UCSD-AML1 (cell line): ENCODE data around the gene DMD.

Experiments used
- DNase-seq: peaks from one replicate; lab custom pipeline; 2025; ENCODE audit not compliant: unreplicated experiment; lab: John Stamatoyannopoulos, UW

Gene DMD

DNA sequence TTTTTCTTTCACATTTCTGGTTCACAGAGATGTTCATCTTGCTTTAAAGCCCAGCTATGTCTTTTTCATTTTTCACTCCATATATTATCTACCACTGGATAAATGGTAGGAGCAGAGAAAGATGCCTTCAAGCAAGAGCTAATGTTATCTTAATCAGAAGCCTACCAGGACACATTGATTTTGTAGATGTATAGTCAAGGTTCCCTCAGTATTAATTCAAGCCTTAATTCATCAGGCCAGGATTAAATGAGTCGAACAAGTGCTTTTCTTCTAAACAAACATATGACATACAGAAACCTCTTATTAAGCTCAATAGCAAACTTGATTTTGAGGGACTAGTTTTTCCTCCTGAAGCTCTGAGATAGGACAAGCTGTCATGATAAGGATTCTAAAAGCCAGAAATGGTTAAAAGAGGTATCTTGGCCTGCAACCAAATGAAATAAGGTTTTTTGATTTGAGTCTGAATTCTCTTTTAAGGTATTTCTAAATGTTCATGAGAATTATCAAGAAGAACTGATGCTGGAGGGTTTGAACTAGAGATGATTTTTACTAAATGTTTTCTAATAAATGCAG is 2057.8 kb downstream of the DMD start:
- DNase-seq: no peak

DNA sequence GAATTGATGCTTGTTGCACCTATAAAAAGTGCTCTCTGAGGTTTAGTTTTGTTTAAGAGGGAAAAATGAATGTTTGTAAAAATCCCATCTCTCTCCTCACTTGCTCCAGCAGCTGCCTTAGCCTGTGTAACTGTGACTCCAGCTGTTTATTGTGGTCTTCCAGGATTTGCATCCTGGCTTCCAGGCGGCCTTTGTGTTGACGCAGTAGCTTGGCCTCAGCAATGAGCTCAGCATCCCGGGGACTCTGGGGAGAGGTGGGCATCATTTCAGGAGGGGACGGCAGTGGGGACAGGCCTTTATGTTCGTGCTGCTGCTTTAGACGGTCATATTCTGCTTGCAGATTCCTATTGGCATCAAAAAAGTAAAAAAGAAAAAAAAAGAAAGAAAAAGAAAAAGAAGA is 2064.2 kb downstream of the DMD start:
- DNase-seq: no peak

DNA sequence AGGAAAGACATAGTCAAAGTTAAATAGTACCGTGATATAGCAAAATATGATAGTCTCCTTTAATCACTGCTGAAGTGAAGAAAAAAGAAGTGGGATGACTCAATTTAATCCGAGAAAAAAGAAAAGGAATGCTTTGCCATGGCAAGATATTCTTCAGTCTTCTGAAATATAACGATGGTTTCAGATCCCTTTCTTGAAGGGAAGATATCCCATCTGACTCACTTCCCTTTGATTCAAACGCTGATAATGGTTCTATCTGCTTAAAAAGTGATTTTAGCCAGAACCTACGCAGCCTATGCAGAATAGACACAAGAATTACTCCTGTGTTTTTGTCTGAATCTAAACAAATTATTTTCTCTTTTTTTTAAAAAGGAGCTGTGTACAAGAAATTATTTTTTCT is 2071.4 kb downstream of the DMD start:
- no peak for DNase-seq

DNA sequence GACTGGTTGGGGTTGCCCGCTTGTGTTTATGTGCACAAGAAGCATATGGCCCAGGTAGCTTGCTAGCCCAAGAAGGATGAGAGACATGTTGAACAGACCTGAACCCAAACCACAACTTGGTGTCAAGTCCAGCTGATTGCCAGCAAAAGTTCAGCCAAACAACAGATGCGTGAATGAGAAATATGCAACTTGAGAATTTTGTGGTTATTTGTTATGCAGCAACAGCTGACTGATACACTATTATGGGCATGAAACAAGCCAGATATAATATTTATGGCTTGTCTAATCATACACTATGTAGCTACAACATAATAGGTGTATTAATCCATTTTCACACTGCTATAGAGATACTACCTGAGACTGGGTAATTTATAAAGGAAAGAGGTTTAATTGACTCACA is 2073.2 kb downstream of the DMD start:
- DNase-seq: no peak

DNA sequence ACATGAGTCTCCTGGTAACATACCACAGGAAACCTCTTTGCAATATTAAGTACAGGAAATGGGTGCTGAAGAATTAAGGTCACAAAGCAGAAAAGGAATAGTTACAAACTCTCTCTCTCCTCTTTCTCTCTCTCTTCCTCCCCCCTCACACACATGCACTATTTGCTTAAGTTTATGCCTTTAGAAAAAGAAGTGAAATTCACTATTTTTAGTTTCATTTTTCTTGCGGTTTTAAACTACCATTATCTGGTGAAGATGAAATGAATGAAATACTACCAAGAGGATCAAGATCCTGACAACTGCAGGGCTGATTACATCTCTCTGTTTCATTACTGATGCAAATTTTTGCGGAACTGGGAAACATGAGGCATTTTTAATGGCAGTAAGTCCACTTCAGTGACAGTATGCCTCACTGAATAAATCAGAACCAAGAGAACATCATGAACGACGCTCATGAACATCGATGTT is 2075.2 kb downstream of the DMD start:
- no peak for DNase-seq

DNA sequence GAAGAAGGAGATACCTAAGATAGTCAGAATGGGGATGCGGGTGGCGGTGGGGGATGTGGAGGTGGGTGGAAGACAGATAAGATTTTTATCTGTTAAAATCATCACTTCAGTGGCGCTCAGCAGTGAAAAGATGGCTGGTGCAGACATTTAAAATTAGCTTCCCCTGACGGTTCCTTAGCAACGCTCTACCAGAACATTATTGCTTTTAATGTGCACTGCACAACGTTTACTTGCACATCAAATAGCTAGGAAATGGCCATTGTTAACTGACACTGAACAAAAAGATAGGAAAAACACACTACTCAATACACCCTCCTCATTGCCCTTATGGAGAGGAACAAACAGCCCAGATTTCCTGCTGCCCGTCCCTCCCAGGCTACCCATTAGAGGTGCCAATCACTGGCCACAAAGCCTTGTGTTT is 2078.5 kb downstream of the DMD start:
- no peak for DNase-seq

DNA sequence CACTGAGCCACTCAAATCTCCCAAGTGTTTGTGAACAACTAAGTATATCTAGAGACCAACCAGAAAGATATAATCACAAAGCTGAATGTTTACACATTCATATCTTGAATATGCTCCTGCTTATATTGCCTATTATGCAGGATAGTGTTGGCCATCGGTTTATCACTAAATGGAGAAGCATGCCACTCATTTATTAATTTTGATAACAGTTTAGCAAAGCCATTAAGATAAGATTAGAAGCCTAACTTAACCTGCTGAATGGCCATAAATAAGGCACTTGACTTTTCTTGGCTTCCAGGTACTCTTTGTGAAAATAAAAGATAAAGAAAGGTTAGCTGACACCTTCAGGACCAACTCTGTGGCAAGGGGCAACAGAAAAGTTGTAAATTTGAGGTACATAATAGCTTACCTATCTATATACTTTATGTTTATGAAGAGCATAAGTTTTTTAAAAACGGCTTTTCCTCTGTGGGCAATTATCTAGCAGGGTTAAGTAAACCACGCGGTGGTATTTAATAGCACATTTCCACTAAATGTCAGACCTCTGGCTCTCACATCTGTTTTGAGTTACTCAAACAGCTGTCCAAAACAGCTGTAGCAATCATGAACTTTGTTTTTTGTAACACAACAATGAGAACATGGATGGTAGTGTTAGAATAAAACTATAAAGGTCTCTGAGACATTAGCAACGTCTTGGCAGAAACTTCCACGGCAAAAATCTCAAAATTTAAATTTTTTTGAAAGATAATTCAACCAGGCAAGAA is 2080.7 kb downstream of the DMD start:
- no peak for DNase-seq

DNA sequence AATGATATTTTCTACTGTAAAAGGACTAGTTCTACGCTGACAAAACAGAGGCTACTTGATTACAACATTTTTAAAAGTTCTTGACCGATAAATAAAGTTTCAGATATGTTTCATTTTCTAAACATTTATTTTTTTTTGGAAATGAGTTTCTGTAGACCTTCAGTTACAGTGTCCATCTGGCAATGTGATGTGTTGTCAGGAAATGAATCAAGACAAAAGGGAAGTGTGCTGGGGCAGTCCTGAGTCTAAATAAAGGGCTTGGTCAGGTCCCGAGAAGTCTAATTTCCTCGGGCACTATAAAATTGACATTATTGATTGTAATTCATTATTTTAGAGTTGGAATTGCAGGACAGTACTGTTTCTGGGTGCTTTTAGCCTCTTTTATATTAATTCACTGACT is 2082.5 kb downstream of the DMD start:
- DNase-seq: no peak

DNA sequence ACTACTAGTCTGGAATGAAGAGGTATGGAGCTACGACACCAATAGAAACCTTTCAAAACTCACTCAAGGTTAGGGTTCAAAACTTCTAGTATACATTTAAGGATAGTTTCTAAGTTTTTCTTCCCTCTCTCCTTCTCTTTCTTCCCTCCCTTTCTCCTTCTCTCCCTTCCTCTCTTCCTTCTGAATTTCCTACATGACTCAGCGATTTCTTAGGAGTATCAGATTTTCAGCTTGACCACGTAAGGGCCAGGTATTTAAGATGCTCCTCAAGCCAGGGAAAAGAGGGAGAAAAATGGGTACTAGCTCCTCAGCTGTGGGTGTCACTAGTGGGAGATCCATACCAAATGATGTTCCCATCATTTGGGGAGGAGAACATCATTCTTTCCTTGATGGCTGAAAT is 2083.6 kb downstream of the DMD start:
- DNase-seq: no peak

DNA sequence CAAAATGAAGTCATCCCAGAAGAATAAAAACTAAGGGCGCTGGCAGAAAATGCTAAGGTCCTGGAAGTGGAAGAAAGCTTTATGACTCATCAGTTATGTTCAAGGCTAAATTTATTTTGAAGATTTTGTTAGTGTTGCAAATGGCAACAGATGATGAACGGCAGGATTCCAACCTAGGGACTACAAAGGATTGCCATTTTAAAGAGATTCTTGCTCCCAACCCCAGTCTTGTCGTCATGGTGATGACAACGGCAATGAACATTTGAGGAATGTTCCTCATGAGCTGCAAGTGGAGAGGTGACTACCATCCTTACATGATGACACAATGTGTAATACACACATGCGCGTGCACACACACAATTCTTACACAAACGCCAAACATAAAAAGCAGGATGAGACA is 2085.1 kb downstream of the DMD start:
- no peak for DNase-seq

DNA sequence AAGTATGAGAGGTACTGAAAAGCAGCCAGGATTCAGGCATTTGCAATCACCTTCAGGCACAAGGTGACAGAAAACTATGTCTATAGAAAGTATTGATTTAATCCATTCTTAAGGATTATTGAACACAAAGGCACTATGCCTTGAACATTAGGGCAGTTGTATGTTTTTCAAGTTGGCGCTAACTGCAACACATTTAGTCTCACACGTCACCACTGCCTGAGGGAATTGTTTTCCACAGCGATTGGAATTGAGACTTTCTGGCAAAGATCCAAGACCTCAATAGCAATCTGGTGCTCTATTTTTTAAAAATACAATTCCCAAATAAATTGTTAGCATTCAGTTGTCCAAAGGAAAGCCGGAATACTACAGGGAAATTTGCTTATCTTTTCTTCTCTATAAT is 2086.8 kb downstream of the DMD start:
- no peak for DNase-seq

DNA sequence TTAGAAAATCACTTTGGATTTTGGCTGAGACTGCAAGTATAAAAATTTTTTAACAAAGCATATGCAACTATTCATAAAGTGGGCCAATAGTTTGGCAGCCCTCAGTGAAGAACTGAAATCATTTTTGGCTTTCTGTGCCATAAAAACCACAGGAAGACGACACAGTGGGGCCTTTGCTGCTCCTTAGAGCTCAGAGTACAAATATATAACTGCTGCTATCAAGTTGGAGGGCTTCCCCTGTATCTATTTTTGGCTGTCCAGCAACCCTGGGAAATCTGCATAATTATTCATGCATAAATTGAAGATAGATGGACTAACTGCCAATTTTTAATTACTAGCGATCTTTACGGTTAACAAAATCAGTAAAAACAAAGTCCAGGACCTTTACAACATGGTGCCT is 2088.0 kb downstream of the DMD start:
- no peak for DNase-seq

DNA sequence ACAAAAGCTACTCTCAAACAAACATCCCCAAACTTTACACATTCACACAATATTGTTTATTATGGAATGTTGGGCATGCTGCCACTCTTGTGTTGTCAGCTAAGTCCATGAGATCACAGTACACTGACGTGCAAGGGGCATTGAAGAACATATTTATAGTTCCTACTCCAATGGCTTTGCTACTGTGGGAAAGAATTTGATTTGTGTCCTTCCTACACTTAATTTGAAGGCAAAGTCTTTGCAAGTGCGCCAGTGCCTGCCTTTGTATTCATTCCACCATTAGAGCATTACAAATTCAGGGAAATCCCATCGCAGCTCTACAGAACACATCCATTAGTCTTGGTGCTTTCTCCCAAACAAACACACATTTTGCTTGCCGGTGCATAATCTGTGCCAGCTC is 2094.1 kb downstream of the DMD start:
- no peak for DNase-seq

DNA sequence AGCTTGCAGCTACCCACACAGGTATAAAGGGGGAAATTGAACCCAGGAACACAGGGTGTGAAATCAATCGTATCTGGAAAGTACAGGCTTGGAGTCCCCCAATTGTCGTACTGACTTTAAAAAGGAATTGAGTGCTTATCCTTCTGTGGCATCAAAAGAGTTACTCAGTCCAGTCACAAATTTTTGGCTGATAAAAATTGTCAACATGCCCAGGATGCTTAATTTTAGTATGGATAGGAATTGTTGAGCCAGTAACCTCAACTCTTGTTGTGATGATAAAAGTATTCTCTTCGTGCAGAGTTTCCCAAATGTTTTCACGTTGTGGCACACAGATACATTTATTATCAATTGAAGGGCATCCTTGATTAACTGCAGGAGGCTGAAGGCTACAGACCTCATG is 2096.0 kb downstream of the DMD start:
- DNase-seq: no peak

DNA sequence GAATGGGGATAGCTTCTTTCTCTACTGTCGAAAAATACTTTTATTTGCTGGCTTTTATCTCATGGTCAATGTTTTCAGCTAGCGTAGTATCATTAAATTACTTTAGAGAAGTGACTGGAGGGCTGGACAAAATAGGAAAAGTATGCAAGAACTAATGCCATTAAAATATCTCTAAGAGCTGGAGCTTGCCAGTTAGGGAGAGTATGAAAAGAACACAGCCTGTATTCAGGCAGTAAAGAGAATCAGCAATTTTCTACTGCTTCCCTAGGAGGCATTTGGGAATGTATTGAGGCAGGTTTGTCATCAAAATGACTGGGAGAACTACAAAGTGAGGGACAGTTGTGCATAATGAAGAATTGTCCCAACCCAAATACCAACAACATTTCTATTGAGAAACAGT is 2096.5 kb downstream of the DMD start:
- no peak for DNase-seq

DNA sequence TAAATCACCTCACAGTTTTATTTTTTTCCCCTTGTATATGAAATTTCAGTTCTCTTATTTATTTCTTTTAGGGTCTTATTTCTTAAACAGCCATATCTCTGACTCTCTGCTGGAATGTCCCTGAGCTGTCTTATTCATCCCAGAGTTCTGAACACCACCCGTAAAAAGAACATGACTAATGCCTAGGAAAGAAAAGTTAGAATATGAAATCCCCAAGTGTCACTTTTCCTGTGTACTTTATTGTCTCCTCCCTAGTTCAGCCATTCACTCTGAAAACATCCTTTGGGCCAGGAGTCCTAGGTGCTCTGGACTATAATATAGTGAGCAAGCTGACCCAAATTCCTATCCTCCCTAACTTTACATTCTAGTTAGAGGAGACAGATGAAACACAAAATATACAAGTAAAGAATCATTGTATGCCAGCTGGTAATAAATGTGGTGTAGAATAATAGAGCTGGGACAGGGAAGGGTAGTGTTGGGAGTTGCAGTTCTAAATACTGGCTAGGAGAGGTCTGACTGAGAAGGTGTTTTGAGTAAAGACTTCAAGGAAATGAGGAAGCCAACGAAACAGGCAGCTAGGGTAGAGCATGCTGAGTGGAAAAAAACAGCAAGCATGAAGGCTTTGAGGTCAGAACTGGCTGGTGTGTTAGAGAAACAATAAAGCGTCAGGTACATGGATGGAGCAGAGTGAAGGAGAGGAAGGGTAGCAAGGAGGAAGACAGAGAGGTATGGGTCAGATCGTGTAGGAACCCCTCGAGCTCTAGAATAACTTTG is 2098.9 kb downstream of the DMD start:
- no peak for DNase-seq

DNA sequence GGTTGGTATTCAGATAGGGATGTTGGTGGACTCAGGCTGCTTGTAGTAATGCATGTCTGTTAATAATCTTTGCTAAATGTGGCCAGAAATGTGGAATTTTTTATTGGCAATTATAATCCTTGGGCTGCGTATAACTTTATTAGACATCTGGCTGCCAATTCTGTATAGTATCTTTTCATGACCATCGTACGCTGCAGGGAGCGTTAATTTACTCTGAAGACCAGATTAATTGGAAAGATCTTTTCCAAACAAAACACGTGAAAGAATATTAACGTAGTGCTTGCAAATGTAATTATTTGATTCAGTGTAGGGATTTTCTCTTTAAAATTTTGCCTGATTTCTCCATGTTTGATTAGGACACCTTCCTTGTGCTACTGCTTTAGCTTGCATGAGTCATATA is 2100.7 kb downstream of the DMD start:
- no peak for DNase-seq

DNA sequence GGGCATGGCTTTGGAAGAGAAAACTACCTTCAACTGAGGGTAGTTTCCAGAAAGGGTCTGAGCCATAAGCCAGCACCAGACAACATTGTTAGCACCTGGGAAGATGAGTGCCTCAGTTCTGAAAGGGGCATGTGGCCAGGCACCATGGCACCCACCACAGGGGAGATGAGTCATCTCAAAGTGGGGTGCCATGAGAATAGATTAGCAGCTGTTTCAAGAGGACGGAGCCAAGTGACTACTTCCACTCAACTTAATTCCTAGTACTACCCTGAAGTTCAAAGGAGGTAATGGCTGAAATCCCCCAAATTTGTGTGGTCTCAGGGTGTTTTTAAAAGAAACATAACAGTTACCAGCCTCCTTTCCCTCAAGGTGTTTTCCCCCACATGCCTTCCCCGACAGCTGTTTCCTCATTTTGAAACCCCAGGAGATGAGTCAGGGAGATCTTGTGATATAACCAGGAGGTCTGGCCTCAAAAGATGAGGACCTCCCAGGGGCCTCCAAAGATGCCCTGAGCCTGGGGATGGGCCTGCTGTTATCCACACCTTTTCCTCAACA is 2111.7 kb downstream of the DMD start:
- DNase-seq: no peak

DNA sequence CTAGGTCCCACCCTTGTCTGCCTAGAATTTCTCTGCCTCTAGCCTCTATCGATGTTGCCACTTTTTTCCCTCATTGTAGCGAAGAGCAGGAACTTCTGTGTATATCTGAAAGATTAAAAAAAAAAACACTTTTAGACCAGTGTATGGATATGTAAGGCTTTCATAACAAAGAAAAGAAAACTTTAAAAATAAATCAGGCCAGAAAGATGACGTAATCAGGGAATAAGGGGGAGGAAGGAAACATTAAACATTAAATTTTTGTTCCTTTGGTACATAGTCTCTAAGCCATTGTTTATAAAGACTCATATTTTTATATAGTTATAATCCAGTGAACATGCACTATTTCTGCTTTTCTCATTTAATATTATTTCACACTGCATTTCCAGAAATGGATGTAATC is 2113.3 kb downstream of the DMD start:
- DNase-seq: no peak

DNA sequence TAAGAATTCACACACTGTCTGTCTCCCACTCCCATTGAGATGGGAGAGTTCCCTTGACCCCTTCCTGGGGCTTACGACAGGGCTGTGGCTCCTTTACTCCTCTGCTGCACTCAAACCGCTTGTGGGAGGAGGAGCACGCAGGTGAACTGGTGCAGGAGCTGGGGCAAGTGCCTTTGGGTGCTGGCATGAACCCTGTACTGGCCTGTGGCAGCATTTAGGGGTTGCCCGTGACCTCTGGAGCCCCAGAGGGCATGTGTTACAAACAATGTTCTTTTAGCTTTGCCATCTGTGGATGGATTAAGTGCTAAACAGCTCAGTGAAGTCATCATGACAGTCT is 2117.7 kb downstream of the DMD start:
- DNase-seq: no peak

DNA sequence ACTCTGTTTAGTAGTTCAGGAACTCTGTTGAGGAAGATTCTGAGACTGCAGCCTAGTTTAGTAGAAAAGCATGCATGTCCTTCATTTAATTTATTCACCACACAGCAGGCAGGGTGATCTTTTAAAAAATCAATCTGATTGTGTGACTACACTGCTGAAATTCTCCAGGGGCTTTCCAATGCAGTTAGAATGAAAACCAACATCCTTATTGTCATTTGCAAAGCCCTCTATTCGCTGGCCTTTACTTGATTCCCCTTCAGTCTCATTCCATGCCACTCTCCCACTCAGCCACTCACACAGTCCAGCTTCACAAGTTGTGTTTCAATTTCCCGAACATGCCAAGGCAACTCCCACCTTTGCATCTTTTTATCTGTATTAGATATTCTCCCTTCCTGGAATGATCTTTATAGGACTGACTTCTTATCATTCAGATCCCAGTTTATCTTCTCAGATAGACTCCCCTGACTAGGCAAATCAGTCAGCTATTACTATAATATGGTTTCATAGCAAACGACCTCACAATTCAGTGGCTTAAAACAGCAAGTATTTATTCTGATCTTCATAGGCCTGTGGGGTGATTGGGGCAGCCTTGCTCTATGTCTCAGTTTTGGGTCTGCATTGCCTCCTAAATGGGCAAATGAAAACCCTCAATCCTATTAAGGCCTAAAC is 2118.2 kb downstream of the DMD start:
- no peak for DNase-seq

DNA sequence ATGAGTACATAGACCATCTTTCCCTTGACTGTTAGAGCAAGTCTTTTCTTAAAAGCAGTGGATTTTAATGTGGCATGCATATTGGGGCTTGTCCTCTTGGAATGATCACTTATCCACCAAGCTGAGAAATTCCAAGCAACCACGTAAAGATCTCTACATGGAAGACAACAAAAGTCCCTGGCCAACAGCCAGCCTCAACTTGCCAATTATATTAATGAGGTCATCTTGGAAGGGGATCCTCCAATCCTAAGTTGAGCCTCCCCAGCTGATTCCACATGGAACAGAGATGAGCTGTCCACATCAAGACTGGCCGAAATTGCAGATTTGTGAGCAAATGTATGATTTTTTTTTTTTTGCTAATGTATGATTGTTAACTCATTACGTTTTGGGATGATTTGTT is 2118.9 kb downstream of the DMD start:
- DNase-seq: no peak
